Prostate gland (tissue), 2 donors: ENCODE results near the gene ALG6. TPM values are rescaled to one million over a fixed set of nuclear protein-coding genes. Genes with fewer than 3 reads are reported as not detected.

Experiments used
- DNase-seq: peaks from one replicate; pipeline ENCODE4 v3.0.0-alpha.2; 2019; ENCODE audit warnings: low spot score
- H3K27ac ChIP-seq, 2 donors: fragments of 200-600 bp; sonication (generic); 2 replicates each; pipeline ENCODE4 v1.5.1; 2017 to 2019
- H3K27me3 ChIP-seq: fragments of 200-600 bp; sonication (generic); replicated peaks from 2 replicates; pipeline ENCODE4 v1.5.1; 2019; ENCODE audit not compliant: insufficient read depth
- H3K36me3 ChIP-seq, 2 donors: fragments of 200-600 bp; sonication (generic); 1 replicate in 1 of 2; 2 replicates in 1 of 2; pipeline versions ENCODE4 v1.5.1 to v1.8.1; 2017 to 2019
- H3K4me1 ChIP-seq: fragments of 200-600 bp; sonication (generic); replicated peaks from 2 replicates; pipeline ENCODE4 v1.5.1; 2019
- H3K4me3 ChIP-seq, 2 donors: fragments of 200-600 bp; sonication (generic); 2 replicates each; pipeline ENCODE4 v1.5.1; 2017 to 2019
- H3K9me3 ChIP-seq: fragments of 200-600 bp; sonication (generic); 2 replicates; pipeline ENCODE4 v1.5.1; 2017
- POLR2A ChIP-seq: fragments of 450-650 bp; IDR thresholded peaks from one replicate; pipeline ENCODE4 v1.6.1; 2016; ENCODE audit warnings: antibody characterized with exemption, mild to moderate bottlenecking
- POLR2AphosphoS5 ChIP-seq: sonication (generic); formaldehyde crosslinking; IDR thresholded peaks from one replicate; pipeline ENCODE4 v1.6.1; 2017; ENCODE audit warnings: antibody characterized with exemption
- WGBS: methylation state at CpG from one replicate; pipeline ENCODE4 v1.1.5; 2018; 5-methylcytosine and 5-hydroxymethylcytosine counted together
- intact Hi-C: fragments of 100-400 bp; cut with DNase I; formaldehyde crosslinking; loops from one replicate; pipeline ENCODE4 v1.14.2; 2022
- microRNA-seq: library from miRNA; unstranded; fragments of <30 nt; microRNA quantifications from one replicate; pipeline ENCODE4, GENCODE V29; 2016
- small RNA-seq, 2 donors: library from RNA; depleted of rRNA; stranded (forward); fragments of <200 nt; gene quantifications; one replicate each; pipeline ENCODE3, GENCODE V24; 2016
- total RNA-seq, 2 donors: library from RNA; depleted of rRNA; stranded (reverse); fragments of >200 nt; gene quantifications; one replicate each; pipeline ENCODE4 v1.1.0, GENCODE V29; 2016
- TF ChIP-seq, protein P1 (sequence below), 4 experiments: fragments of 200-600 bp in 2 of 4; fragments of 450-650 bp in 2 of 4; sonication (generic) in 2 of 4; IDR thresholded peaks; 1 replicate in 3 of 4; 2 replicates in 1 of 4; pipeline ENCODE4 v1.5.1; 2016 to 2019; ENCODE audit warnings: antibody characterized with exemption in 4 of 4, mild to moderate bottlenecking in 2 of 4, moderate library complexity in 2 of 4

ALG6 gene
- total RNA-seq, 2 donors from 2014 or later: 10.2 to 17.6 TPM

DNA sequence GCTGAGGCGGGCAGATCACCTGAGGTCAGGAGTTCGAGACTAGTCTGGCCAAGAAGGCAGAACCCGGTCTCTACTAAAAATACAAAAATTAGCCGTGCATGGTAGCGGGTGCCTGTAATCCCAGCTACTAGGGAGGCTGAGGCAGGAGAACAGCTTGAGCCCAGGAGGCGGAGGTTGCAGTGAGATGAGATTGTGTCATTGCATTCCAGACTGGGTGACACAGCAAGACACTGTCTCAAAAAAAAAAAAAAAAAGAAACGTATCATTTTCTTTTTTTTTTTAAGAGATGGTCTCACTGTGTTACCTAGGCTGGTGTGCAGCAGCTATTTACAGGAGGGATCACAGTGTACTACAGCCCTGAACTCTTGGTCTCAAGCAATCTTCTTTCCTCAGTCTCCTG lies 108.3 kb downstream of the ALG6 start:
- intact Hi-C loops: no loop called here
- H3K4me1 ChIP-seq: no peaks in the 10 kb centered on the region
- no peak overlapping the region for H3K27ac ChIP-seq
- TF ChIP-seq POLR2AphosphoS5: no peak
- TF ChIP-seq, protein P1, sequence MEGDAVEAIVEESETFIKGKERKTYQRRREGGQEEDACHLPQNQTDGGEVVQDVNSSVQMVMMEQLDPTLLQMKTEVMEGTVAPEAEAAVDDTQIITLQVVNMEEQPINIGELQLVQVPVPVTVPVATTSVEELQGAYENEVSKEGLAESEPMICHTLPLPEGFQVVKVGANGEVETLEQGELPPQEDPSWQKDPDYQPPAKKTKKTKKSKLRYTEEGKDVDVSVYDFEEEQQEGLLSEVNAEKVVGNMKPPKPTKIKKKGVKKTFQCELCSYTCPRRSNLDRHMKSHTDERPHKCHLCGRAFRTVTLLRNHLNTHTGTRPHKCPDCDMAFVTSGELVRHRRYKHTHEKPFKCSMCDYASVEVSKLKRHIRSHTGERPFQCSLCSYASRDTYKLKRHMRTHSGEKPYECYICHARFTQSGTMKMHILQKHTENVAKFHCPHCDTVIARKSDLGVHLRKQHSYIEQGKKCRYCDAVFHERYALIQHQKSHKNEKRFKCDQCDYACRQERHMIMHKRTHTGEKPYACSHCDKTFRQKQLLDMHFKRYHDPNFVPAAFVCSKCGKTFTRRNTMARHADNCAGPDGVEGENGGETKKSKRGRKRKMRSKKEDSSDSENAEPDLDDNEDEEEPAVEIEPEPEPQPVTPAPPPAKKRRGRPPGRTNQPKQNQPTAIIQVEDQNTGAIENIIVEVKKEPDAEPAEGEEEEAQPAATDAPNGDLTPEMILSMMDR (IDR thresholded peaks at IDR 0.05): no peak
- no peak for TF ChIP-seq POLR2A
- WGBS: 87% methylated on average over 7 of the region's 7 CpGs
- no peak for DNase-seq
- H3K4me3 ChIP-seq: no peak overlapping the region
- H3K27me3 ChIP-seq: no peaks in the 10 kb centered on the region
- H3K36me3 ChIP-seq: no peaks in the 10 kb centered on the region
- no peaks in the 10 kb centered on the region for H3K9me3 ChIP-seq

DNA sequence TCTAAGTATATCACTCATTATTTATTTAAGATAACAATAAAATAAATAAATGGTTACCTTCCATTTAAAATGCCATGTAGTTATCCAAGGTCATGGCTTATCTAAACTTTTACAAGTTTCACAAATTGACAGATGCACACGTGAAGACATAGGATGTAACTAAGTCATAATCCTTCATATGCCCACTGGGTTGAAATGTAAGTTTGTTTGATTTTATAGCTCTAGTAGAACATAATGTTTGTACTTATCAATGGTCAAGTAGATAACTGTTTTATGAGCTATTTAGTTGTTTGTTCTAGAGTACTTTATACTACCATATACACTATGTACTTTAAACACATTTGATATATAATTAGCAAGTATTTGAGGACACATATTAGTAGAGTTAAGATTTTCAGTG lies 112.6 kb downstream of the ALG6 start:
- Histone ChIP-seq H3K4me3 (no peak overlapping the region), H3K36me3 (no peaks in the 10 kb centered on the region), H3K9me3 (no peaks in the 10 kb centered on the region), H3K27me3 (no peaks in the 10 kb centered on the region), H3K4me1 (no peaks in the 10 kb centered on the region), H3K27ac (no peak overlapping the region)
- intact Hi-C loops: no loop called here
- DNase-seq: no peak
- TF ChIP-seq, protein P1 (IDR thresholded peaks at IDR 0.05): no peak
- no peak for TF ChIP-seq POLR2A
- TF ChIP-seq POLR2AphosphoS5: no peak
- 61% methylated on average over 1 of the region's 1 CpG for WGBS

DNA sequence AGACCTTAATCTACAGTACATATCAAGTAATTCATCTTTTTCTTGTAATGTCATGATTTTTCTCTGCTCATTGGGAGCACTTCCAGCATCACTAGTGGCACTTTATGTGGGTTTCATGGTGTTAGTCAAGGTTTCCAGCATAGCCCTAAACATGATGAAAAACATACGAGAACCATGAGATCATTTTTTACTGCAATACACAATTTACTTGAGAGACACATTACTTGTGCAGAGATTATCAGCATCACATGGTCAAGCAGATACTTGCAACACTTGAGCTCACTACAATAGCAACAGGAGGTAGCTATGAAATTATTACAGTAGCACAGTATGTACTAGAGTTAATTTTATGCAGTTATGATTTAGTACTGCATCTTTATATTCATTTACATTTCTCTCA lies 119.2 kb downstream of the ALG6 start:
- intact Hi-C loops: no loop called here
- 66% methylated on average over 1 of the region's 1 CpG for WGBS
- no peak overlapping the region for H3K27ac ChIP-seq

DNA sequence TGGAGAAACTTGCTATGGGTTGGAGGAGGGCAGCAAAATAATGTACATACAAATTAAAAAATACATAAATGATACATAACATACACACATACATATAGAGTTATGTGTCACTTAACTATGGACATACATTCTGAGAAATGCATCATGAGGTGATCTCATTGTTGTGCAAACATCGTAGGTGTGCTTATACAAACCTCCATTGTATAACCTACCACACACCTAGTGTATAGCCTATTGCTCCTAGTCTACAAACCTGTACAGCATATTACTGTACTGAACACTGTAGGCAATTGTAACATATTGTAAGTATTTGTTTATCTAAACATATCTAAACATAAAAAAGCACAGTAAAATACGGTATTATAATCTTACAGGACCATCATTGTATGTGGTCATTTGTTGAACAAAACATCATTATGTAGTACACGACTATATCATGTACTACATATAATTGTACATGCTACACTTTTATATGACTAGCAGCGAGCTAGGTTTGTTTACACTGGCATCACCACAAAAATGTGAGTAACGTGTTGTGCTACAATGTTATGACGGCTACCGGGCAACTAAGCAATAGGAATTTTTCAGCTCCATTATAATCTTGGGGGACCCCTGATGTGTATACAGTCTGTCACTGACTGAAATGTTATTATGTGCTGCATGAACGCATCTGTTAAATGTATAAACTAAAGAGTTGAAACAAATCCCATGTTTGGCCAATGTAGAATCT lies 120.1 kb downstream of the ALG6 start:
- DNase-seq: peak; percentile 20
- Histone ChIP-seq H3K36me3 (no peaks in the 10 kb centered on the region), H3K9me3 (no peaks in the 10 kb centered on the region), H3K27me3 (no peaks in the 10 kb centered on the region), H3K27ac (no peak overlapping the region), H3K4me1 (no peaks in the 10 kb centered on the region), H3K4me3 (no peak overlapping the region)
- TF ChIP-seq, protein P1 (IDR thresholded peaks at IDR 0.05): no peak
- TF ChIP-seq POLR2AphosphoS5 (peak; percentile 36), POLR2A (no peak)
- WGBS: 40% methylated on average over 8 of the region's 8 CpGs
- intact Hi-C loops: no loop called here

More for the DNA sequence above, 119.2 kb downstream of the ALG6 start:
- Histone ChIP-seq H3K9me3 (no peaks in the 10 kb centered on the region), H3K4me3 (no peak overlapping the region), H3K4me1 (no peaks in the 10 kb centered on the region), H3K36me3 (no peaks in the 10 kb centered on the region), H3K27me3 (no peaks in the 10 kb centered on the region)
- no peak for DNase-seq
- TF ChIP-seq POLR2AphosphoS5: no peak
- TF ChIP-seq, protein P1 (IDR thresholded peaks at IDR 0.05): no peak
- TF ChIP-seq POLR2A: no peak

Small RNA genes within 50 kb of the gene (microRNA-seq; reads per million reads assigned to microRNA genes)
- gene MIR6068: not detected

Small RNA genes within 50 kb of the gene (small RNA-seq; reads per million reads assigned to genes)
- gene MIR6068 (0 reads per million in 2 donors), gene RF00019 (0 reads per million in 2 donors)

Other genes with a start within 250 kb of the ALG6 start
- gene FOXD3, start 45.1 kb upstream of the ALG6 start, total RNA-seq: 1 to 10 TPM in 1 of 2 donors, under 1 TPM in 1; 0.82 to 2.9 TPM
- gene ITGB3BP, start 155.6 kb downstream of the ALG6 start, total RNA-seq: 10 to 100 TPM in 1 of 2 donors, 1 to 10 TPM in 1; 7.4 to 16.1 TPM
- 10 to 100 TPM in 1 of 2 donors, 1 to 10 TPM in 1; 9.8 to 11.6 TPM for gene EFCAB7, start 155.9 kb downstream of the ALG6 start, total RNA-seq
- gene PGM1, start 225.8 kb downstream of the ALG6 start, total RNA-seq: 10 to 100 TPM; 49.5 to 54.7 TPM